T1000 (cell line): ENCODE results near the gene BTBD6.

ENCODE experiments used
- DNase-seq: peaks from one replicate; lab custom pipeline; 2025; ENCODE audit warnings: mixed read lengths; lab: John Stamatoyannopoulos, UW

The BTBD6 gene

DNA sequence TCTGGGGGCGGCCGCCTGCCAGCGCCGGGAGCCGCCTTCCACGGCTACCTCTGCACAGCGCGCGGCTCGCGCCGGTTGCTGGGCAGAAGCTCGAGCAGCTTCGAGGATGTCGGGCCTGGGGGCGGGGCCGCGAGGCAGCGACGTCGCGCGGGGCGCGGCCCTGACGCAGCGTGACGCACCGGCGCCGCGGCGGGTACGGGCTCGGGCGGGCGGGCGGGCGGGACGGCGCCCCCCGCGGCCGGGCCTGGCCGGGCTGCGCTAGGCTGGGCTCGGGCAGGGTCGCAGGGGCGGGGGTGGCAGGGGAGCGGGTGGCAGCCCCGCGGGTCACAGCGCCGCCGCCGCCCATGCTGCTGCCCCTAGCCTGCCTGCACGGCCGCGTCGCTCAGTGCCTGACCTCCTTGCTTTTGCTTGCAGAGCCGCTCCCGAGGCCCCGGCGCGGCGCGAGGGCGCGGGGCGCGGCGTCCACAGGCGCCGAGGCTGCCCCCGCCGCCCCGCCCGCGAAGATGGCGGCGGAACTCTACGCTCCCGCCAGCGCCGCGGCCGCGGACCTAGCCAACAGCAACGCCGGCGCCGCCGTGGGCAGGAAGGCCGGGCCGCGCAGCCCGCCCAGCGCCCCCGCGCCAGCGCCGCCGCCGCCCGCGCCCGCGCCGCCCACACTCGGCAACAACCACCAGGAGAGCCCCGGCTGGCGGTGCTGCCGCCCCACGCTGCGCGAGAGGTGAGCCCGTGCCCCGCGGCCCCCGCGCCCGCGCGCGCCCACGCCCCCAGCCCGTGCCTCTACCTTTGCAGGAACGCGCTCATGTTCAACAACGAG, at the start of gene BTBD6:
BTBD6 (plus strand) TSS at position 166 of the 814 bp plus-strand sequence; CDS start at position 345, 179 bp downstream.
- peak; percentile 70 for DNase-seq

DNA sequence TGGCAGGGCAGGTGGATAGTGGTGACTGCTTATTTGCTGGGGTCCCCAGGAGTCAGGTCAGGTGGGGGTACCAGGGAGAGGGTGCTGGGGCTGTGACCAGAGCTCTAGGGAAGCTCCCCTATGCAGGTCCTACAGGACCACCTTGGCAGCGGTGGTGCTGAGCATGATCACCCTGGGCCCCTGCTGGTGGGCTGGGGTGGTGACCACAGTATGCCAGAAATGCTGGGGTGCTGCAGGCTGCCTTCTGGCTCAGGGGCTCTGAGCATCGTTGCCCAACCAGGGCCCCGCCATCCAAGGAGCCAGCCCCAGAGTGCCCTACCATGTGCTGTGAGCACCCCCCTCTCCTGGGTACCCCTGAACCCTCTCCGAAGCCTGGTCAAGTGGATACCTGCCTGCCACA, 49.7 kb upstream of the BTBD6 start:
- DNase-seq: no peak

DNA sequence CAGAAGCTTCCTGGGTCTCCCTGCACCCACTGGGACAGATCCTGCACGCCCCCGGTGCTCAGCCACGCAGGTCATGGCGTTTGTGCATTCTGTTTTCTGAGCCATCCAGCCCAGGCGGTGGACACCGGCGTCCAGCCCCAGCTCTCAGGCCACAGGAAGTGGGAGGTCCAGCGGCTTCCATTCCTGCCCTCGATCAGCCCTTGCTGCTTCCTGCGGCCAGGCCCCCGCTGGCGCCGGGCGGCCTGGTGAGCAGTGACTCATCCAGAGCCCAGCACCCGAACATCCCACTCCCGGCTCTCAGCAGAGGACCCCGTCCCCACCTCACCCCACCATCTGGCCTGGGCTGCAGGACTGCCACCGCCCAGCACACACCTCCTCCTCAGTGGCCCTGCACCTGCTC, 49.2 kb upstream of the BTBD6 start:
- DNase-seq: no peak

DNA sequence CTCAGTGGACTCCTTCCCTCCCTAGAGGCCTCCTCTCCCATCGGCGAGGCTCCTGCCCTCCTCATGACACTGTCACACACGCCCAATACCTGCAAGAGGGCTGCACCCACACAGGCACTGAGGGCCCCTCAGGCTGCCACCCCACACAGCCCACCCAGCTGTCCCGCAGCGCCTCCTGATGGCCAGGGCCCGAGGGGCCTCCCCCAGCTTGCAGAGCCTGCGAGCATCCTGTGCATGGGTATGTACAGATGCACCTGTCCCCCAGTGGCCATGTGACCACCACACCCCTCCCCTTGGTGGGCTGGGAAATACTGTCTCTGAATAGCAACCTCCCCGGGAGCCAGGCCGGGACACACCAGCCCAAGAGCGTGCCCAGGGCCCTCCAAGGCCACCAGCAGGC, 48.3 kb upstream of the BTBD6 start:
- DNase-seq: no peak

DNA sequence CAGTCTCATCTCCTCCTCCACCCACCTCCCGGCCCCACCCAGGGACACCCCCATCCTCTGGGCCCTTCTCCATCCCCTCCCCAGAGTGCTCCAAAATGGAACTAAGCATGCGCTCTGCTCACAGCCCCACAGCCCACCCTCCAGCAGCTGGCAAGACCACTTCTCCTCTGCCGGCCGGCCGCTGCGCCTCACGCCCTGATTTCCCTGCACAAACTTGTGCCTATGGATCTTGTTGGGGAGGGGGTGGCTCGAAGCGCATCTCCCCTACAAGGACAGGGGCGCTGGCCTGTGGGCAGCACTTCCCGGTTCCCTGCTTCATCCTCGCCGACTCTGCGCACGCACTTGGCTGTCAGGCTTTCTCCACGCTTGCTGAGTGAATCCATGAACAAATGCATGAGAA, 47.7 kb upstream of the BTBD6 start:
- DNase-seq: no peak

DNA sequence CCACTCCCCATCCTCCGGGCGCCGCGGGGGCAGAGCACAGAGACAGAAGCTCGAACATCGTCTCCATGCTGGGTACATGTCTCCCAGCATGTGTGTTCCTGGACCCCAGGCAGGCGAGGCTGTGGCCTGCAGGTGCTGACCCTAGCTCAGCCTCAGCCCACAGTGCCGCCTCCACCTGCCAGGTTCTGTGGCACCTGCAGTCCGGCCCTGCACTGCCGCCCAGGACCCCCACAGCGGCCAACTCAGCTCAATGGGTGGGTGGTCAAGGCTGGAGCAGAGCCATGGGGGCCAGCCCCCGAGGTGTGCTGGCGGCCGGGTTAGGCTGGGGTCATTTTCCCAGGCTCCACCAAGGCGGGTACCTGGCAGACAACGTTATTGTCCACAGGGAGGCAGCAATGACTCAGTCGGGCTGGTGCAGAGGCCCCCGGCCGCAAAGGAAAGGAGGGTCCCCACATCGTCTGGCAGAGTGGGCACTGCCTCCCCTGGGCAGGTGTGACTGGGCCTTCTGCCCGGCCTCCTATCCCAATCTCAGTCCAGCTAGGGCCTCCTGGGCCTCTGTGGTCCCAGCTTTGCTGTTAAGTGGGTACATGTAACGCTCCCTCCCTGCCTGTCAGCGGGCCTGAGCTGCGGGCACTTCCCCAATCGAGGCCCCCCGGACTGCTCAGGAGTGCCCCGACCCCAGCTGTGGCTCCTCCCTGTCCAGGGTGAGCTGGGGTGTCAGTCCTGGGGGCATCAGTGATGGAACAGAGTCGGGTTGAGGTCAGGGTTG, 47.0 kb upstream of the BTBD6 start:
- DNase-seq: no peak

DNA sequence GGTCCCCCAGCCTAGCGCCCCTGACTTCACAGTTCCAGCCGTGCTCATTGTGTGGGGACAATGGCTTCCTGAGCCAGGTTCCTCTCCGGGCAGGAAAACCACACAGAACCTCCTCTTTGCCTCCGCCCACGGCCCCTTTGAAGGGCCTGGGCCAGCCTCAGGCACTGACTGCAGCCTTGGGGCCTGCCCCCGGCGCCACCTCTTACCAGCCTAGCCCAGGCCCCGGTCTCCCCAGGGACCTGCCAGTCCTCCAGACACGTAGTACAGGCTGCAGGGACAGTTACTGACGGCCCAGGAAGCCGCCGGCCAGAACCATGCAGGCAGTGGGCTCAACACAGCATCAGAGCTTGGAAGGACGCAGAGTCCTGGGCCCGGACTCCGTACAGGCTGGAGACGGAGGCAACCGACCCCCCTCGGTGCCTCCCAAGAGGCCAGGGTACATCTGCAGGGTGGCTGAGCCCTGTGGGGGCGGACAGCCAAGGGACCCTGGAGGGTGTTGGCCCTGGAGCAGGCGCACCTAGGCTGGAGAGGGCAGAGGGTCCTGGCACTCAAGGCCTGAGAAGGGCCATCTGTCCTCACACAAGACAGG, 46.3 kb upstream of the BTBD6 start:
- no peak for DNase-seq

DNA sequence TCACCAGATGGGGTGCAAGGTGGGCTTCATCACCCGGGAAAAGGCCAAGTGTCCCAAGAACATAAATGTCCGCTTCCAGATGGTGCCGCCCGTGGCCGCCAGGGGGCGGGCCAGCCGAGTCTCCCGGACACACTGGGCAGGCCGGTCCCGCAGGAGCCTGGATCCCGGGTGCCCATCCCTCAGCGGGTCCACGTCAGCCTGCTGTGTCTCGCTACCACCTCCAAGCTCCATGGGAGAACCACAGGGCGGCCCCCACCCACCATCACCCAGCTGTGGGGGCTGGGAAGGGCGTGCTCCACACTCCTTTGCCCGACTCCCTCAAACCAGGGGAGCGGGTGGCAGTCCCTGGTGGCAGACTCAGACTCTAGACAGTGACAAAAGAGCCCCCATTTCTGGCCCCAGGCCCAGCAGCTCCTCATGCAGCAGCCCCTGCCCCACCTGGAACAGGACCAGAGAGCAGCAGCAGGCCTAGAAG, 45.2 kb upstream of the BTBD6 start:
- peak; percentile 53 for DNase-seq

DNA sequence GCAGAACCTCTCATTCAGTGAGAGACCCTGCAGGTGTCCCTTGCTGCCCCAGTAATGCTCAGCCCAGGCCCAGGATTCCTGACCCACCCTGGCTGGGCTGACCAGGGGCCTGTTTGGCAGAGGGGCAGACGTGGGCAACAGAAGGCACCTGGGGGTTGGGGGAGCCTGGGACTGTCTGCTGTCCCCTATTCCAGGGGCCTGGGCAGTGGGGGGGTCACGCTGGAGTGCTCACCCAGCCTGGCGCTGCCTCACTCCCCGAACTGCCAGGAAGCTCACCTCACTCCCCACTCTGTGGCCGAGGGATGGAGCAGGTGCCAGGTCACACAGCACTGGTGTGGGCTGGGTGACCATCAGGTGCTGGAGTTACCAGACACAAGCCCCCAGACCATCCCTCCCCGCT, 44.6 kb upstream of the BTBD6 start:
- DNase-seq: no peak

DNA sequence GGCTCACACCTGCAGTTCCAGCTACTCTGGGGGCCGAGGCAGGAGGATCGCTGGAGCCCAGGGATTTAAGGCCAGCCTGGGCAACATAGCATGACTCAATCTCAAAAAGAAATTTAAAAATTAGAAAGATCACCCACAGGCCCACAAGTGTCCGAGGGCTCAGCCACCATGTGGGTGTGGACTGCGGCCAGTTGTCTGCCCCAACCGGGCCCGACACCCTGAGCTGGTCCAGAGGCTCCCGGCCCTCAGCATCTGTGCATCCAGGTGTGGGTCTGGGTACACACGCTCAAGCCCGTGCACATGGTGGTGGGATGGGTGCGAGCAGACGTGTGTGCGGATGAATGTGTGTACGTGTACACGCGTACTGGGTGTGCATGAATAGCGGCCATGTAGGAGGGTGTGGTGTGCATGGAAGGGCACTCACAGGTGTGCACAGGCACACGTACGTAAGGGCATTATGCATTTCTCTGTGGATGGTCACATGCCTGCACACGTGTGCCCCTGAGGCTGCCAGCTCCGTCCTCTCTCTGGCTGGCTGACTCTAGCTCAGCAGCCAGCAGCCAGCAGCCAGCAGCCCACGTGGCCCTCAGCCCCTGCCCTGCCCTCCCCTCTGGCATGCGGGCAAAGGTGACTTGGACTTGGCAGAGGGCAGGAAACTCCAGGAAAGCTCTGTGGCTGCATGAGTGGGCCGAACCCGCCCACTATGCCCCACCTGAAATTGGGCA, 44.0 kb upstream of the BTBD6 start:
- DNase-seq: no peak

DNA sequence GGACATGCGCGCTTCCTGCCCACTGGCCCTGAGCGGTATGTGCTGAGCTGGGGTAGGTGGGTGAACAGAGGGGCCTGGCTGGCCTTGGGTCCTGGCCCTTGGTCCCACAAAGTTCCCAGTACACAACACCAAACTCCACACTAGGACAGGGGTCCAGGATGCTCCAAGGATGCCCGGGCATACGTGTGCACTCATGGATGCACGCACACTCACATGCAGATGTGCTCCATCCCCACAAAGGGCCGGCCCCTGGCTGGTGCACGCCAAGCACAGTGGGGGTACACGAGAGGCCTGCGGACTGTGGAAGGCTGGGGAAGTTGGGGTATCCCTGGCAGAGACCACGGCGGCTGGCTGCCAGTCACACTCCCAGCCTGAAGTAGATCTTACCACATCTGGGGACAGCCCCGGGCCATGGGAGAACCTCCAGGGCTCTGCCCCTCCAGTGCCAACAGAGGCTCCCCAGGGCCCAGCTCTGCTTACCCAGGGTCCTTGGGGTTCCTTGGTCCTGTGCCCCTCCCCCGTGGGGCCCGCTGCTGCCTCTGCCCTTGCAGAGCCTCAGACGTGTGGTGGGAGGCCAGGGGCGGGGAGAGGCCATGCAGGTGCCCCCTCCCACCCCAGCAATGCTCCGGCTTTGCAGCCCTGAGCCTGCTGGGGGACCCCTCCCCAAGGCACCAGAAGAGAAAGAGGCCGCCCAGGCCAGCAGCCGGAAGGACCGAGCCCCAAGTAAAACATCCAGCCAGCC, 43.2 kb upstream of the BTBD6 start:
- no peak for DNase-seq

DNA sequence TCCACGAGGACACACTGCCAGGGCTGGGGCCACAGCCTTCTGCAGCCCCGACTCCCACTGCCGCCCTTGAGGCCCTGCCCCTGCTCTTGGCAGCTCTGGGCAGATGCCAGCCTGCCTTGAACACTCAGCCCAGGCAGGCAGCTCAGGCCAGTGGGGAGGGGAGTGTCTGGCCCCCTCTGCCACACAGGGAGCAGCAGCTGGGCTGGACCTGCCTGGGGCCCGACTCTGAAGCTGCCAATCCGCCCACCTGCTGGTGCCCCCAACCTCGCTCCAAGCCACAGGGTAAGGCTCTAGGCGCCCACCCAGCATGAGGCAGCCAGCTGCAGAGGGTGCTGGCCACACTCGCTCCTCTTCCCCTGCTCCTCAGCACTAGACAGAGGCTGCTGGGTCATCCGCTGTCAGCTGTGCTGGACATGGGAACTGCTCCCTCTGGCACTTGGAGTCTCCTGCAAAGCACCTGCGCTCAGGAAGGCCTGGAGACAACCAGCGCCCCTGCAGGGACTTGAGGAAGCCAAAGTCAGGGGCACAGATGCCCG, 42.6 kb upstream of the BTBD6 start:
- DNase-seq: no peak

DNA sequence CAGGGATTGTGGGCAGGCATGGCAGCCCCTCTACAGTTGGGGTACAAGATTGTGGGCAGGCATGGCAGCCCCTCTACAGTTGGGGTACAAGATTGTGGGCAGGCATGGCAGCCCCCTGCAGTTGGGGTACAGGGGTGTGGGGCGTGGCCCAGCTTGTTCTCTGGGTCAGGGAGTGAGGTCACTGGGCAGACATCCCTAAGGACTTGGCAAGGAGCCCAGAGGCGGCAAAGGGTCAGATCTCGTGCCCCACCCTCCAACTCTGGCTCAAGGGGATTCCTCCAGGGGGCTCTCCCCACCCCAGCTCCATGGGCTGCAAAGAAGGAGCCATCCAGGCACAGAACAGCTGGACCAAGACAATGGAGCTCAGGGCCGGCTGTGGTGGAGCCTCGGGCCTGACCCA, 41.5 kb upstream of the BTBD6 start:
- DNase-seq: no peak

DNA sequence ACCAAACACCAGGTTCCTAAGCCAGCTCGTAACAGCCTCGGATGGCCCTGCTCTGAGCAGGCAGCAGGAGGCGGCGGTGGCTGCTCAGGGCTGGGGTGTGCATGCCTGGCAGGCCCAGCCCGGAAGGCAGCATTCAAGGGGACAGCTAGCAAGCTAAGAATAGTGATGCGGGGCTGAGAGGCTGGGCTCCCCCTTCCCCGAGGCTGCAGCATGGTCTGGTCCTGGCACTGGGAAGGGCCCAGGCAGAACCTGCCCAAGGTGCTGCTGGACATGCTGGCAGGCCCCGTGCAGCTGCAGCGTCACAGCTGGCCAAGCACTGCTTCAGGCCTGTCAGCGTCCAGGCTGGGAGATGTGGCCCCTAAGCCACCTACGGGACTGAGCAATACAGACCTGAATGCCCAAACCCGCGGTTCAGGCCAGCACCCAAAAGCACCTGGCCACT, 40.9 kb upstream of the BTBD6 start:
- DNase-seq: no peak

DNA sequence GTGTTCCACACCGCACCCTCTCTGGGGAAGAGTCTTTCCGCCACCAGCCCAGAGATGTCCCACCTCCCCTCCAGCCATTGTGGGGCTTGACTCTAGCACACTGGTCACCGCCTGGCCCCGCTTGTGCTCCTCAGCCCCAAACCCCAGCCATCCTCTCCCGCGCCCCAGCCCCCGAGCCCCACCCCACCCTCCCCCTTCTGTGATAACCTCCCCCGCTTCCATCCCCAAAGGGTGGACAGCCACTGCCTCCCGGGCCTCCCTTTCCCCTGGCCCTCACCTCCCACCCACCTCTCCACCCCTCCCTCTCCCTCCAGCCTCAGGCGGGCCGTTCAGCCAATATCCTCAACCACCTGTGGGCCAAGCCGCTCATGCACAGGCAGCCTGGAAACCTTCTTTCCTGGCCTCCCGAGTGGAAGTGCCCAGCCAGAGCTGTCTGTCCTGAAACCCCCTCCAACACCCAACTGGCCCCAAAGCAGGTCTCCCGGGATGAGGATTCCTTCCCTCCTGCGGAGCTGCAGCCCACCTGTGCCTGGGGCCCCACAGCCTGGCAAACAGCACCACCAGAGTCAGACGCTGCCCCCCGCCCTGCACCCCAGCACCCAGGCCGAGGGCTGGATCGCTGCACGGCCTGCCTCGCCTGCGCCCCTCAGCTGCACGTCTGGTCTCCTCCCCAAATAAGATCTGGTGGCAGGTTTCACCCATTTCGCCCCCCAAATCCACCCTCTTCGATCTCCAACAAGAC, 40.2 kb upstream of the BTBD6 start:
- DNase-seq: no peak

DNA sequence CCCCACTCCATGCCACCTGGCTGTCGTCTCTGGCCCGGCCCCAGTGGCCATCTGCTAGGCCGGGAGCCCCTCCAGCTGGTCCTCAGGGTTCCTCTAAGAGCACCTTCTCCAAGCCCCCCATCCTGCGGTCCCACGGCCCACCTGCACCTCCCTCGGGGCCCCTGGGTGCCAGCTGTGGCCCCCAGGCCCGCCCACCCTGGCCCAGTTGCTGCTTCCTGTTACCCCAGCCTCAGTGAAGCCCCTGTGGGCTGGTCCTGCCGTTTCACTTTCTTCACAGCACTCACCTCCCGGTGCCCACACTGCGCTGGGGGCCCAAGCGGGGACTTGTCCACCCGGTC, 39.6 kb upstream of the BTBD6 start:
- DNase-seq: no peak

DNA sequence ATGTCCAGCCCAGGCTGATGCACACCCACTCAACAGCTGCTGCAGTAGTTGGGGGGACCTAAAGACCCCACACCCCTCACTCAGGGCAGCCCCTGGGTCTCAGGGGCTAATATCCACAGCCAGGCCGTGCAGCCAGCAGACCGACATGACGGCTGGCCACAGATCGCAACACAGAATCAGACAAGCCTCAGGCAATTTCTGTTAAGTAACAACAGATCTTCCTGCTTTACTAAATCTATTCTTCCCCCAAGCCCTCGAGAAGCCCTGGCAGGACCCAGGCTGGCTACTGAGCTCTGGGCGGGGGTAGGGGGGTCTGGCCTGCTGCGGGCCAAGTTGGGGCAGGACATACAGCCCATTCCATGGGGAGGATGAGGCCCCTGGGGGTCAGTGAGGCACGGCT, 39.2 kb upstream of the BTBD6 start:
- DNase-seq: no peak

DNA sequence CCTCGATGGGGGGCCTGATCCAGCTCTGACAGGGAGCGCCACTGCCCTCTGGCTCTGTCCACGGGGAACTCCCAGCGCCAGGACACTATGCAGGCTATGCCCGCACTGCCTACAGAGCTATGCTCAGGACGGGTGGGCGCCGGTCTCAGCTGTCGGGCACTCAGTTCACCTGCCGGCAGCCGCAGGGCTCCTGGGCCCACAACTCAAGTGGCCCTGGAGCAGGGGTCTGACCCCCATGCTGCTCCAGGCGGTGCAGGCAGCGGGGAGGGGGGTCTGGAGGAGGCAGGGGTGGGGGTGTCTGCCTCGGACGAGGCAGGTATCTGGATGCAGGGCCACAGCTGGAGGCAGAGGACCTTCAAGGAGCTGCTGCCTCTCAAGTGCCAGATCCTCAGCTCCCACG, 38.7 kb upstream of the BTBD6 start:
- DNase-seq: no peak

DNA sequence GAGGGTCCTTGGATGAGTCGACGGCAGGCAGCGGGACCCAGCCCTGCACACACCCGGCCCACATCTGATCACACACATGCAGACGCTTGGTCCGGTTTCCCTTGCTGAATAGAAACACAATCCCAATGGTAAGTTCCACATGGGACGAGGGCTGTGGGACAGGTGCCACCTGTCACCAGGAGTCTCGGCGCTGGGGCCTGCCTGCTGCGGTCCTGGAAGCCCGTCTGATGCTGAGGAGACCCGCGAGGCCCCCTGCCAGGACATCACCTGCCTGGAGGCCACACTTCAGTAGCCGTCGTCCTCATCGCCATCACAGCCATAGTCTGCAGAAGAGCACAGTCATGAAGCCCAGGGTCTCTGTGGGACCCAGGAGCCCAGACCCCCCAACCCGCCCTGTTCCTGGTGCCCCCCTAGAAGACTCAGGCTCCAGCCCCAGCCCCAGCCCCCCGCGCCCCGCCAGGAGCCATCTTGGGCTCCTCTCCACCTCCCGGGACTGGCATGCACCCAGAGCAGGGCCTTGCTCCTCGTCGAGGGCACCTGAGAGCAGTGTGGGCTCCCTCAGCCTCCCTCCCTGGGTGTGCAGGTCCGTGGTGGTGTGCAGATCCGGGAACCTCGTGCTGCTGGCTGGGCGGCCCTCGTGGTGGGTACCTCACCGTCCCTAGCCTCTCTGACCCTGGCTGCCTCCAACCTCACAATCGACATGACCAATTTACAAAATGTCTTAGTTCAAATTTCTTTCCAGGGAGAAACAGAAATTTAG, 37.9 kb upstream of the BTBD6 start:
- DNase-seq: no peak
